ENCODE measurements around the gene IL16. TPM values are rescaled to one million over a fixed set of nuclear protein-coding genes. Genes with fewer than 3 reads are reported as not detected.

Gene IL16
- total and polyA plus RNA-seq, 9 donors, result 1.8 to 16.5 (median 9.0) TPM

DNA sequence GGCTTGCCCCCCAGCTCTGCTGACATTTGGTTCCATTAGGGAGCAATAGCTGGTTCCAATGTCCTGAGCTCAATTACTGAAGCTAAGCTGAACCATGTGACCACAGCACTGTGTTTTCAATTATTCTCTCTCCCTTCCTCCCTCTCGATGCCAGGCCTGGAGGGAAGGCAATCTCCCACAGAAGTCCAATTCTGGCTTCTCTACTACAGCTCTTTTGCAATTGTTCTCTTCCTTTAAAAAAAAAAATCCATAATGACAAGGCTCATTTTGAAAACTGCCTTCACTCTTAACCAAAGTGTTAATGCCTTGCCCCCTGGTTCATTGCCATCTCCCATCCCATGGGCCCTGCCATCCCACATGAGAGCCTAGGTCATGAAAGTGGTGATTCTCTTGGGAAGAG is 24.8 kb downstream of the IL16 start:
- intact Hi-C loops (cut with DNase I), result no loop called here
- H3K9me3 ChIP-seq, result no peaks in the 10 kb centered on the region
- peaks cover 2% of the 10 kb centered on the region for H3K4me1 ChIP-seq (ENCODE audit: insufficient read depth)
- no peaks in the 10 kb centered on the region for H3K36me3 ChIP-seq
- WGBS, 3 donors, result 27 to 59% (median 58%) methylated on average over 1 of the region's 1 CpG
- H3K27ac ChIP-seq, result no peak overlapping the region
- TF ChIP-seq POLR2A (IDR thresholded peaks at IDR 0.05), result no peak
- TF ChIP-seq, protein P1, sequence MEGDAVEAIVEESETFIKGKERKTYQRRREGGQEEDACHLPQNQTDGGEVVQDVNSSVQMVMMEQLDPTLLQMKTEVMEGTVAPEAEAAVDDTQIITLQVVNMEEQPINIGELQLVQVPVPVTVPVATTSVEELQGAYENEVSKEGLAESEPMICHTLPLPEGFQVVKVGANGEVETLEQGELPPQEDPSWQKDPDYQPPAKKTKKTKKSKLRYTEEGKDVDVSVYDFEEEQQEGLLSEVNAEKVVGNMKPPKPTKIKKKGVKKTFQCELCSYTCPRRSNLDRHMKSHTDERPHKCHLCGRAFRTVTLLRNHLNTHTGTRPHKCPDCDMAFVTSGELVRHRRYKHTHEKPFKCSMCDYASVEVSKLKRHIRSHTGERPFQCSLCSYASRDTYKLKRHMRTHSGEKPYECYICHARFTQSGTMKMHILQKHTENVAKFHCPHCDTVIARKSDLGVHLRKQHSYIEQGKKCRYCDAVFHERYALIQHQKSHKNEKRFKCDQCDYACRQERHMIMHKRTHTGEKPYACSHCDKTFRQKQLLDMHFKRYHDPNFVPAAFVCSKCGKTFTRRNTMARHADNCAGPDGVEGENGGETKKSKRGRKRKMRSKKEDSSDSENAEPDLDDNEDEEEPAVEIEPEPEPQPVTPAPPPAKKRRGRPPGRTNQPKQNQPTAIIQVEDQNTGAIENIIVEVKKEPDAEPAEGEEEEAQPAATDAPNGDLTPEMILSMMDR (IDR thresholded peaks at IDR 0.05), result no peak
- no peak for TF ChIP-seq EP300 (IDR thresholded peaks at IDR 0.05)
- H3K27me3 ChIP-seq, result no peaks in the 10 kb centered on the region
- DNase-seq, result no peak
- no peak overlapping the region for H3K4me3 ChIP-seq

DNA sequence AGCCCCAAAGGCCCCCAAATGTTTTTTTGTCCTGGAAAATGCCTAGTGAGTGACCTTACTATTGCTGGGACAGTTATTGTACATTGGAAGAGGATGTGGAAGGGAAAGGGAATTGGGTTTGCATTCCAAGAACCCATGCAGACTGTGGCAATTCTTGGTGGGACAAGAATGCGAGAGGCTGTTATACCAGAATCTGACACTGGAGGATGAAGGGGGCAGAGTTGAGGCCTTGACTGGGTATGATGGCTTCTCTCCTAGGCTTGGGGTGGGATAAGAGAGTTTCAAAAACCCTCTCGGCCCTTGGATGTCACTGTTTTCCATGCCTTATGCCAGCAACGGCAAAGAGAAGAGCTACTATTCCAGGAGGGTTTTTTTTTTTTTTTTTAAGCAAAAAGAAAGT is 25.3 kb downstream of the IL16 start:
- 83 to 90% (median 85%) methylated on average over 3 of the region's 3 CpGs for WGBS, 3 donors
- no peak for DNase-seq
- Histone ChIP-seq H3K4me3 (no peak overlapping the region), H3K27ac (no peak overlapping the region), H3K4me1 (ENCODE audit: insufficient read depth) (peaks cover 2% of the 10 kb centered on the region), H3K9me3 (no peaks in the 10 kb centered on the region), H3K27me3 (no peaks in the 10 kb centered on the region), H3K36me3 (no peaks in the 10 kb centered on the region)
- TF ChIP-seq EP300 (IDR thresholded peaks at IDR 0.05) (no peak), POLR2A (IDR thresholded peaks at IDR 0.05) (no peak)
- TF ChIP-seq, protein P1 (IDR thresholded peaks at IDR 0.05), result no peak
- intact Hi-C loops (cut with DNase I), result no loop called here

DNA sequence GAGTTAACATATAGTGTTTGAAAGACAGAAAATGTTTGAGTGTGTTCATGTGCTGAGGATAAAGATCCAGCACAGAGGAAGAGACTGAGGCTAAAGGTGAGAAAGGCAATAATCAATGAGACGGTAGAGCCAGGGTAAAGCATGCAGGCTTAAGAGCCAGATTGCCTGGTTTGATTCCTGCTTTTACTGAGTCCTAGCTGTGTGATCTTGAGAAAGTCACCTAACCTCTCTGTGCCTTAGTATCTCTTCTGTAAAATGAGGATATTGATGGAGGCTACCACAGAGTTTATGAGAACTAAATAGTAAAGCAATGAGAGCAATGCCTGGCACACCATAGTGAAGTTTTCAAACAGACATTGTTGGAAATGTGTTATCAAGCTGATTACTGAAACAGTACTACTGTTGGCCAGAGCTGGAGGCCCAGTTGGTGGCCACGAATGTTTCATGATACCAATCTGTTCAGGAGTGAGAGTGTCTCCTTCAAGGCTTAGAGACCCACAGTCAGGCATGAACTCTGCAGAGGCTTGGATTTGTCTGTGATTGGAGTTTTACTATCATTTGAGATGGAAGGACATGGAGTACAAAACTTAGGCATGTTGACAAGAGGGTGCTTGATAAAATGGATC is 26.8 kb downstream of the IL16 start:
- H3K36me3 ChIP-seq, result no peaks in the 10 kb centered on the region
- intact Hi-C loops (cut with DNase I), result no loop called here
- no peak for DNase-seq
- H3K9me3 ChIP-seq, result no peaks in the 10 kb centered on the region
- H3K4me3 ChIP-seq, result no peak overlapping the region
- TF ChIP-seq, protein P1 (IDR thresholded peaks at IDR 0.05), result no peak
- TF ChIP-seq POLR2A (IDR thresholded peaks at IDR 0.05), result no peak
- WGBS, 3 donors, result 60 to 72% (median 60%) methylated on average over 2 of the region's 2 CpGs
- H3K27me3 ChIP-seq, result no peaks in the 10 kb centered on the region
- H3K4me1 ChIP-seq (ENCODE audit: insufficient read depth), result peaks cover 2% of the 10 kb centered on the region
- H3K27ac ChIP-seq, result no peak overlapping the region

DNA sequence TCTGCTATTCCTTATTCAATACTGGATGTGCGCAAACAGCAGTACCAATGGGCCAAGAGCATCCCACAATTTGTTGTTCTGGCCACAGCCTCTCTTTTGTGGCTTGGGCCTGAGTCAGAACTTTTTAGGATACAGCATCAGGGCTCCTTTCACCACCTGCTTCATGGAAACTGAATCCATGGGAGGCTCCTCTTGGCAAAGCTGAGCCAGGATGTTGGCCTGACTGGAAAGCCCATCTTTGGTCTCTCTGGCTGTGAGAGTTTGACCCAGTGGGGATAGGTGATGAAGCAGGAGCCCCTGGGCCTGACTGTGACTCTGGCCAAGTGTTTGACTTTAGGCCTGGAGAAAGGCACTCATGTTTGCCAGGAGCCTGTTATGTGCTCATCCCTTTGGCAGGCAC is 27.6 kb downstream of the IL16 start:
- no peaks in the 10 kb centered on the region for H3K36me3 ChIP-seq
- H3K27ac ChIP-seq, result no peak overlapping the region
- TF ChIP-seq POLR2A (IDR thresholded peaks at IDR 0.05) (no peak), EP300 (IDR thresholded peaks at IDR 0.05) (no peak)
- TF ChIP-seq, protein P1 (IDR thresholded peaks at IDR 0.05), result no peak
- no peaks in the 10 kb centered on the region for H3K9me3 ChIP-seq
- WGBS, 3 donors, result 80 to 100% (median 92%) methylated on average over 1 of the region's 1 CpG
- peaks cover 2% of the 10 kb centered on the region for H3K4me1 ChIP-seq (ENCODE audit: insufficient read depth)
- DNase-seq, result no peak
- H3K4me3 ChIP-seq, result no peak overlapping the region
- intact Hi-C loops (cut with DNase I), result no loop called here
- no peaks in the 10 kb centered on the region for H3K27me3 ChIP-seq
